Transverse colon (tissue), 4 donors: Measurements from ENCODE around the gene CKAP5. TPM values are rescaled to one million over a fixed set of nuclear protein-coding genes. Genes with fewer than 3 reads are reported as not detected.

ENCODE experiments used
- DNase-seq: peaks from one replicate; pipeline ENCODE4 v3.0.0-alpha.2; 2019
- H3K27ac ChIP-seq, 4 donors: fragments of 200-600 bp; sonication (generic); 2 replicates each; pipeline ENCODE4 v1.5.1; 2016 to 2018; ENCODE audit warnings: inconsistent platforms in 4 of 4
- H3K27me3 ChIP-seq: fragments of 200-600 bp; sonication (generic); 2 replicates; pipeline ENCODE4 v1.5.1; 2017; ENCODE audit warnings: inconsistent platforms
- H3K36me3 ChIP-seq, 4 donors: fragments of 200-600 bp; sonication (generic); 2 replicates each; pipeline ENCODE4 v1.5.1; 2017 to 2019; ENCODE audit warnings: inconsistent platforms in 4 of 4
- H3K4me1 ChIP-seq, 4 donors: fragments of 200-600 bp; sonication (generic); 2 replicates each; pipeline ENCODE4 v1.5.1; 2017 to 2020; ENCODE audit warnings: inconsistent platforms in 4 of 4
- H3K4me3 ChIP-seq, 4 donors: fragments of 200-600 bp; sonication (generic); 1 replicate in 1 of 4; 2 replicates in 3 of 4; pipeline versions ENCODE4 v1.5.1 to v1.6.1; 2017 to 2019; ENCODE audit warnings: inconsistent platforms in 4 of 4
- H3K9me3 ChIP-seq, 2 donors: fragments of 200-600 bp; sonication (generic); 2 replicates each; pipeline ENCODE4 v1.5.1; 2017 to 2019; ENCODE audit warnings: inconsistent platforms in 2 of 2
- EP300 ChIP-seq: sonication (generic); formaldehyde crosslinking; IDR thresholded peaks from one replicate; pipeline ENCODE4 v1.6.1; 2017; ENCODE audit warnings: antibody characterized with exemption, low read depth
- POLR2A ChIP-seq: fragments of 450-650 bp; IDR thresholded peaks from one replicate; pipeline ENCODE4 v1.6.1; 2016; ENCODE audit warnings: antibody characterized with exemption, mild to moderate bottlenecking, moderate library complexity
- POLR2AphosphoS5 ChIP-seq, 3 donors: sonication (generic); formaldehyde crosslinking; IDR thresholded peaks; one replicate each; pipeline ENCODE4 v1.6.1; 2016; ENCODE audit warnings: antibody characterized with exemption in 3 of 3
- WGBS, 2 donors: methylation state at CpG; one replicate each; pipeline ENCODE4 v1.1.5; 2018; ENCODE audit warnings: low coverage in 1 of 2; 5-methylcytosine and 5-hydroxymethylcytosine counted together
- in situ Hi-C, 4 donors: fragments of 200-750 bp; cut with MboI; loops; one replicate each; pipeline versions ENCODE4 v1.15.0 to v1.15.1; 2017; ENCODE audit warnings: low sequenced_read_pairs in 3 of 4, low pct_ligation_motif_present in 1 of 4, low pct_unique_long_range_greater_than_20kb in 1 of 4
- intact Hi-C: fragments of 100-400 bp; cut with DNase I; formaldehyde crosslinking; loops from one replicate; pipeline ENCODE4 v1.15.1; 2023; ENCODE audit warnings: low total_unique reads
- total RNA-seq, 4 donors: library from RNA; depleted of rRNA; stranded (reverse); fragments of >200 nt; gene quantifications; one replicate each; pipeline ENCODE4 v1.1.0, GENCODE V29; 2016
- TF ChIP-seq, protein P1 (sequence below), 5 experiments: fragments of 200-600 bp in 3 of 5; fragments of 450-650 bp in 2 of 5; sonication (generic) in 3 of 5; IDR thresholded peaks; 1 replicate in 2 of 5; 2 replicates in 3 of 5; pipeline ENCODE4 v1.5.1; 2016 to 2017; ENCODE audit warnings: antibody characterized with exemption in 5 of 5, inconsistent platforms in 3 of 5, mild to moderate bottlenecking in 2 of 5, moderate library complexity in 1 of 5

The CKAP5 gene
- total RNA-seq, 4 donors from 2014 or later, result 9.7 to 32.2 (median 28.1) TPM

DNA sequence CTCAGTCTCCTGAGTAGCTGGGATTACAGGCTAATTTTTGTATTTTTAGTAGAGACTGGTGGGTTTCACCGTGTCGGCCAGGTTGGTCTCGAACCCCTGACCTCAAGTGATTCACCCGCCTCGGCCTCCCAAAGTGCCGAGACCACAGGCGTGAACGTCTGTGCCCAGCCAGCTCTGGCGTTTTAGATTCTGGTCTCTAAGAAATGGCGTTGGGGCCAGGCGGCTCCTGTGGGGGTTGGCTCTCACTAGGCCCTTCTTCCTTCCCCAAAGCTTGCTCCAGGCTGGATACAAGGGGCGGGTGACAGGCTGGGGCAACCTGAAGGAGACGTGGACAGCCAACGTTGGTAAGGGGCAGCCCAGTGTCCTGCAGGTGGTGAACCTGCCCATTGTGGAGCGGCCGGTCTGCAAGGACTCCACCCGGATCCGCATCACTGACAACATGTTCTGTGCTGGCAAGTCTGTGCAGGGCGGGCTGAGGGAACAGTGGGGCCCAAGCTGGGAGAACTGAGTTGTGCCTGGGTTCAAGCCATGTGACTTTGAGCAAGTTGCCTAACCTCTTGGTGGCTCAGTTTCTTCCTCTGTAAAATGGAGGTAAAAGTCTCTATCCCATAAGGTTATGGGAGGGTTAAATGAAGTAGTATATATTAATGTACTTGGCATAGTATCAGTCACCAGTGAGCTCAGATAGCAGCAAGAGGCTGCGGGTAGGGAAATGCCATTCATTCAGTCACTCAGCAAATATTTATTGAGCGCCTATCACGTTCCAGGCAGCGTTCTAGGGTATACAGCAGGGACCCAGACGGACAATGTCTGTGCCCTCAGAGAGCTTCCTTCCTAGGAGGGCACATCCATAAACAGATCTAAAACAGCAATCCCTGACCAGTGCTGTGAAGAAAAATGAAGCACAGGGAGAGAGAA, 116.7 kb downstream of the CKAP5 start:
- Histone ChIP-seq H3K4me1 (no peaks in the 10 kb centered on the region), H3K9me3 (no peaks in the 10 kb centered on the region), H3K27ac (no peak overlapping the region), H3K4me3 (no peak overlapping the region), H3K36me3 (no peaks in the 10 kb centered on the region), H3K27me3 (no peaks in the 10 kb centered on the region)
- no peak for DNase-seq
- intact Hi-C loops, result loop anchor here (5.0 kb wide), 1 partner anchor 443 kb away; no protein-coding TSS in a partner anchor
- TF ChIP-seq POLR2A (no peak), EP300 (no peak), POLR2AphosphoS5 (IDR thresholded peaks at IDR 0.05) (no peak)
- TF ChIP-seq, protein P1, sequence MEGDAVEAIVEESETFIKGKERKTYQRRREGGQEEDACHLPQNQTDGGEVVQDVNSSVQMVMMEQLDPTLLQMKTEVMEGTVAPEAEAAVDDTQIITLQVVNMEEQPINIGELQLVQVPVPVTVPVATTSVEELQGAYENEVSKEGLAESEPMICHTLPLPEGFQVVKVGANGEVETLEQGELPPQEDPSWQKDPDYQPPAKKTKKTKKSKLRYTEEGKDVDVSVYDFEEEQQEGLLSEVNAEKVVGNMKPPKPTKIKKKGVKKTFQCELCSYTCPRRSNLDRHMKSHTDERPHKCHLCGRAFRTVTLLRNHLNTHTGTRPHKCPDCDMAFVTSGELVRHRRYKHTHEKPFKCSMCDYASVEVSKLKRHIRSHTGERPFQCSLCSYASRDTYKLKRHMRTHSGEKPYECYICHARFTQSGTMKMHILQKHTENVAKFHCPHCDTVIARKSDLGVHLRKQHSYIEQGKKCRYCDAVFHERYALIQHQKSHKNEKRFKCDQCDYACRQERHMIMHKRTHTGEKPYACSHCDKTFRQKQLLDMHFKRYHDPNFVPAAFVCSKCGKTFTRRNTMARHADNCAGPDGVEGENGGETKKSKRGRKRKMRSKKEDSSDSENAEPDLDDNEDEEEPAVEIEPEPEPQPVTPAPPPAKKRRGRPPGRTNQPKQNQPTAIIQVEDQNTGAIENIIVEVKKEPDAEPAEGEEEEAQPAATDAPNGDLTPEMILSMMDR (IDR thresholded peaks at IDR 0.05), result no peak
- WGBS, 2 donors, result 62 to 87% methylated on average over 5 to 24 of the region's 24 CpGs
- in situ Hi-C loops, result no loop called here

DNA sequence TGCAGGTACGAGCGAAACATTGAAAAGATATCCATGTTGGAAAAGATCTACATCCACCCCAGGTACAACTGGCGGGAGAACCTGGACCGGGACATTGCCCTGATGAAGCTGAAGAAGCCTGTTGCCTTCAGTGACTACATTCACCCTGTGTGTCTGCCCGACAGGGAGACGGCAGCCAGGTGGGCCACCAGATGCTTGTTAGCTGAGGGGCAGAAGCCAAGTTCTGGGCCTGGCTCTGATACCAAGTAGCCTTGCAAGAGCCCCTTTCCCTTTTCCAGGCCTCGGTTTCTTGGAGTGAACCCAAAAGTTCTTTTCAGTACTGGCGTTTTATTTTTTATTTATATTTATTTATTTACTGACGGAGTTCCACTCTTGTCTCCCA, 117.4 kb downstream of the CKAP5 start:
- TF ChIP-seq EP300 (no peak), POLR2A (no peak), POLR2AphosphoS5 (IDR thresholded peaks at IDR 0.05) (no peak)
- TF ChIP-seq, protein P1 (IDR thresholded peaks at IDR 0.05), result no peak
- DNase-seq, result no peak
- WGBS, 2 donors, result 88% methylated on average over 9 of the region's 9 CpGs; no CpG with 5 or more reads in 1 of the 2 donors
- H3K9me3 ChIP-seq, result no peaks in the 10 kb centered on the region
- no peak overlapping the region for H3K4me3 ChIP-seq
- no peaks in the 10 kb centered on the region for H3K36me3 ChIP-seq
- H3K4me1 ChIP-seq, result no peaks in the 10 kb centered on the region
- intact Hi-C loops (no loop called here), in situ Hi-C loops (no loop called here)
- no peaks in the 10 kb centered on the region for H3K27me3 ChIP-seq
- H3K27ac ChIP-seq, result no peak overlapping the region

DNA sequence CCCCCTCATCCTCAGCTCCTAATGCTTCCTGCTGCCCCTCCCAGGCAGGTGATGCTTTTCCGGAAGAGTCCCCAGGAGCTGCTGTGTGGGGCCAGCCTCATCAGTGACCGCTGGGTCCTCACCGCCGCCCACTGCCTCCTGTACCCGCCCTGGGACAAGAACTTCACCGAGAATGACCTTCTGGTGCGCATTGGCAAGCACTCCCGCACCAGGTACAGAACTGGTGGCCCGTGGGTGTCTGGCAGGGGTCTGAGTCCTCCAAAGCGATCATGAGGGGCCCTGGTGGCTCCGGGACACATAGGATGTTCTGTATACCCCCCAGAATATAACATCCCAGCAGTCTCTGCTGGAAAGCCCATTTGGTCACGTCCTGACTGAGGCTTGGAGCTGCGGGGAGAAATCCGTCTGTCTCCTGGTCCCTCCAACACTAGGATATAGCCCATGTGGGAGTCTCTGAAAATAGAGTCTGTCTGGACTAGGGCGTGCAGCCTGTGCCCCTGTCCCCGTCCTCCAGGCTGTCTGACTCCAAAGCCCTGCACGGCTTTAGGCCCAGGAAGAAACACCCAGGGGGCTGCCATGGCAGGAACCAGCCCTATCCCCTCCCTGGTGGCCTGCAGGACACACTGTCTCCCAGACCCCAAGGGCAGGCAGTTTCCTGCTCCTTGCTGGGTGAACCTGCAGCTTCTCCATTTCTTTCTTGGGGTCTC, 118.0 kb downstream of the CKAP5 start:
- intact Hi-C loops, result no loop called here
- 87% methylated on average over 16 of the region's 17 CpGs; no CpG with 5 or more reads in 1 of the 2 donors for WGBS, 2 donors
- no peak for TF ChIP-seq POLR2AphosphoS5 (IDR thresholded peaks at IDR 0.05)
- TF ChIP-seq, protein P1 (IDR thresholded peaks at IDR 0.05), result no peak
- TF ChIP-seq POLR2A, result no peak
- TF ChIP-seq EP300, result no peak
- no peak for DNase-seq
- no peaks in the 10 kb centered on the region for H3K9me3 ChIP-seq
- no peak overlapping the region for H3K27ac ChIP-seq
- no peak overlapping the region for H3K4me3 ChIP-seq
- H3K4me1 ChIP-seq, result no peaks in the 10 kb centered on the region
- in situ Hi-C loops, result no loop called here
- H3K36me3 ChIP-seq, result no peaks in the 10 kb centered on the region
- no peaks in the 10 kb centered on the region for H3K27me3 ChIP-seq

DNA sequence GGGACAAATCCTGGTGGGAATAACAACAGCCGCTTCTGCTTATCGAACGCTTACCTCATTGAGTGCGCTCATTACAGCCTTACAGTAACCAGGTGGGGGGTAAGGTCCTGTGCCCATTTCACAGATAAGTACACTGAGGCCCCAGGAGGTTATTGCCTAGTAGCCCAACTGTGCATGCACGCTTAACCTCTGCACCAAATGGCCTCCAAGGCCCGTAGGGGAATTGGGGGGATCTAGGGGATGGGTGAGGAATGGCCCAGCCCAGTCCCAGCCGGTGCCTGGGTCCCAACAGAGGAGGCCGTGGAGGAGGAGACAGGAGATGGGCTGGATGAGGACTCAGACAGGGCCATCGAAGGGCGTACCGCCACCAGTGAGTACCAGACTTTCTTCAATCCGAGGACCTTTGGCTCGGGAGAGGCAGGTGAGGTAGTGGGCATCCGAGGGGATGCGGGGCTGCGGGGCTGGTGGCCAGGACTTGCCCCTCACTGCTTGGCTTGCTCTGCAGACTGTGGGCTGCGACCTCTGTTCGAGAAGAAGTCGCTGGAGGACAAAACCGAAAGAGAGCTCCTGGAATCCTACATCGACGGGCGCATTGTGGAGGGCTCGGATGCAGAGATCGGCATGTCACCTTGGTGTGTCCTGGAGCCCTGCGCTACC, 119.7 kb downstream of the CKAP5 start:
- H3K27ac ChIP-seq, result no peak overlapping the region
- no peaks in the 10 kb centered on the region for H3K9me3 ChIP-seq
- H3K4me1 ChIP-seq, result no peaks in the 10 kb centered on the region
- H3K4me3 ChIP-seq, result no peak overlapping the region
- in situ Hi-C loops, result no loop called here
- H3K36me3 ChIP-seq, result no peaks in the 10 kb centered on the region
- no peaks in the 10 kb centered on the region for H3K27me3 ChIP-seq
- intact Hi-C loops, result no loop called here
- 86 to 94% methylated on average over 11 to 26 of the region's 26 CpGs for WGBS, 2 donors
- TF ChIP-seq, protein P1 (IDR thresholded peaks at IDR 0.05), result no peak
- TF ChIP-seq POLR2A (no peak), POLR2AphosphoS5 (IDR thresholded peaks at IDR 0.05) (no peak), EP300 (no peak)
- DNase-seq, result no peak
